Progenitor cell of endocrine pancreas (in vitro differentiated cells): ENCODE data around the gene TMEM106B. TPM values are rescaled to one million over a fixed set of nuclear protein-coding genes. Genes with fewer than 3 reads are reported as not detected.
"Not testable (repeated sequence)": the region's sequence is repeated elsewhere in the genome, so short reads cannot be mapped to it uniquely, and the experiment has no call there.

Source experiments
- DNase-seq: peaks from one replicate; pipeline ENCODE4 v3.0.0; 2021; ENCODE audit warnings: low spot score; ENCODE audit not compliant: unreplicated experiment
- H3K27ac Mint-ChIP-seq: 2 replicates; pipeline ENCODE4 v1.8.0; 2021; ENCODE audit warnings: mild to moderate bottlenecking, moderate library complexity, mixed read lengths
- H3K27me3 Mint-ChIP-seq: 2 replicates; pipeline ENCODE4 v1.8.0; 2021; ENCODE audit warnings: mixed read lengths
- H3K36me3 Mint-ChIP-seq: 2 replicates; pipeline ENCODE4 v1.8.0; 2022; ENCODE audit warnings: mixed read lengths; ENCODE audit not compliant: insufficient read depth
- H3K4me1 Mint-ChIP-seq: 2 replicates; pipeline ENCODE4 v1.8.0; 2021; ENCODE audit warnings: low read depth, mixed read lengths
- H3K4me3 Mint-ChIP-seq: 2 replicates; pipeline ENCODE4 v1.8.0; 2021; ENCODE audit warnings: low read depth, mild to moderate bottlenecking, moderate library complexity, mixed read lengths
- H3K9me3 Mint-ChIP-seq: 2 replicates; pipeline ENCODE4 v1.8.0; 2021; ENCODE audit warnings: low read depth, mixed read lengths
- CTCF ChIP-seq: fragments of 200-600 bp; sonication (generic); IDR thresholded peaks from one replicate; pipeline ENCODE4 v1.5.0; 2021; ENCODE audit warnings: antibody characterized with exemption, mild to moderate bottlenecking; ENCODE audit not compliant: unreplicated experiment
- total RNA-seq: library from RNA; stranded (reverse); gene quantifications from 2 replicates; pipeline ENCODE4 v1.2.1, GENCODE V29; 2021

The TMEM106B gene
- total RNA-seq, 1 donor from 2014 or later, result 39.3 TPM

- no peak for DNase-seq
- Mint-ChIP-seq H3K27me3 (no peaks in the 10 kb centered on the region), H3K4me3 (no peak overlapping the region), H3K36me3 (peaks cover 59% of the 10 kb centered on the region), H3K27ac (no peak overlapping the region), H3K4me1 (peaks cover 5% of the 10 kb centered on the region), H3K9me3 (peaks cover 9% of the 10 kb centered on the region)
- TF ChIP-seq CTCF, result no peak
Observed at GRCh38 chr7:12221414-12221813, 10.3 kb downstream of the TMEM106B start.

GRCh38 chr7:12222889-12223579 lies 11.9 kb downstream of the TMEM106B start:
- H3K36me3 Mint-ChIP-seq, result peaks cover 51% of the 10 kb centered on the region
- peaks cover 5% of the 10 kb centered on the region for H3K4me1 Mint-ChIP-seq
- no peak overlapping the region for H3K27ac Mint-ChIP-seq
- no peak for TF ChIP-seq CTCF
- H3K27me3 Mint-ChIP-seq, result no peaks in the 10 kb centered on the region
- H3K9me3 Mint-ChIP-seq, result peaks cover 10% of the 10 kb centered on the region
- no peak for DNase-seq
- H3K4me3 Mint-ChIP-seq, result no peak overlapping the region

- H3K4me3 Mint-ChIP-seq, DNase-seq, H3K9me3 Mint-ChIP-seq, H3K27ac Mint-ChIP-seq, H3K27me3 Mint-ChIP-seq, H3K4me1 Mint-ChIP-seq: not testable (repeated sequence)
- H3K36me3 Mint-ChIP-seq, result peaks cover 42% of the 10 kb centered on the region
Observed at GRCh38 chr7:12225017-12225416, 13.9 kb downstream of the TMEM106B start.

GRCh38 chr7:12226756-12227155 lies 15.7 kb downstream of the TMEM106B start:
- Mint-ChIP-seq H3K27me3 (no peaks in the 10 kb centered on the region), H3K36me3 (peaks cover 34% of the 10 kb centered on the region), H3K4me1 (no peaks in the 10 kb centered on the region), H3K9me3 (peaks cover 10% of the 10 kb centered on the region), H3K27ac (no peak overlapping the region), H3K4me3 (no peak overlapping the region)
- no peak for DNase-seq
- no peak for TF ChIP-seq CTCF

GRCh38 chr7:12228024-12228423 lies 16.9 kb downstream of the TMEM106B start:
- H3K9me3 Mint-ChIP-seq, result peaks cover 10% of the 10 kb centered on the region
- no peak for DNase-seq
- H3K4me1 Mint-ChIP-seq, result no peaks in the 10 kb centered on the region
- peaks cover 32% of the 10 kb centered on the region for H3K36me3 Mint-ChIP-seq
- H3K4me3 Mint-ChIP-seq, result no peak overlapping the region
- H3K27ac Mint-ChIP-seq, result no peak overlapping the region
- TF ChIP-seq CTCF, result no peak
- H3K27me3 Mint-ChIP-seq, result no peaks in the 10 kb centered on the region

- Mint-ChIP-seq H3K27ac (no peak overlapping the region), H3K4me1 (no peaks in the 10 kb centered on the region), H3K36me3 (peaks cover 28% of the 10 kb centered on the region), H3K4me3 (no peak overlapping the region), H3K9me3 (peaks cover 10% of the 10 kb centered on the region), H3K27me3 (no peaks in the 10 kb centered on the region)
- TF ChIP-seq CTCF, result no peak
- DNase-seq, result no peak
Observed at GRCh38 chr7:12229046-12229445, 18.0 kb downstream of the TMEM106B start.
